DMS114 treated with DMSO at 0.1 percent for 48 hours (cell line): ENCODE measurements around the gene PHOX2A.

Source experiments
- DNase-seq: peaks from one replicate; lab custom pipeline; 2025; ENCODE audit not compliant: unreplicated experiment; lab: John Stamatoyannopoulos, UW

Gene PHOX2A

DNA sequence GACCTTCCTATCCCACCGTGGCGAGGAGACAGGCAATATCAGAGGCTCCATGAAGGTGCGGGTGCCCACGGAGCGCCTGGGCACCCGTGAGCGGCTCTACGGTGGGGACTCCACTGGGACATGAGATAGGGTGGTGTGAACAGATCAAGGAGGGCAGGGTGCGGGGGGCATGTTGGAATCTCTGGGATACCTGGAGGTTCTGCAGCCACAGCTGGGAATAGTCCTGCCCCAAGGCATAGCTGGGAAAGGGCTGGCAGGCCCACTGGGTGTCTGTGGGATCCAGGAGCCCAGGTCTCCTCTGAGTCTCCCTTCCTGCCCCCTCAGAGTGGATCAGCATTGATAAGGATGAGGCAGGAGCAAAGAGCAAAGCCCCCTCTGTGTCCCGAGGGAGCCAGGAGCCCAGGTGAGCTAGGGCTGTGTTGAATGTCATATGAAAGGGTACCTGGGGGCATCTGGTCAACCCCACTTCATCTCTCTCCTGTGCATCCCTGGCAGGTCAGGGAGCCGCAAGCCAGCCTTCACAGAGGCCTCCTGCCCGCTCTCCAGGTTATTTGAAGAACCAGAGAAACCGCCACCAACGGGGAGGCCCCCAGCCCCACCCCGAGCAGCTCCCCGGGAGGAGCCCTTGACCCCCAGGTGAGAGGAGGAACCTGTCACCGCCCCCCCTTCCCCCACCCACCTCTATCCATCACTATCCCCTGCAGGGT is 8.5 kb downstream of the PHOX2A start:
- no peak for DNase-seq

DNA sequence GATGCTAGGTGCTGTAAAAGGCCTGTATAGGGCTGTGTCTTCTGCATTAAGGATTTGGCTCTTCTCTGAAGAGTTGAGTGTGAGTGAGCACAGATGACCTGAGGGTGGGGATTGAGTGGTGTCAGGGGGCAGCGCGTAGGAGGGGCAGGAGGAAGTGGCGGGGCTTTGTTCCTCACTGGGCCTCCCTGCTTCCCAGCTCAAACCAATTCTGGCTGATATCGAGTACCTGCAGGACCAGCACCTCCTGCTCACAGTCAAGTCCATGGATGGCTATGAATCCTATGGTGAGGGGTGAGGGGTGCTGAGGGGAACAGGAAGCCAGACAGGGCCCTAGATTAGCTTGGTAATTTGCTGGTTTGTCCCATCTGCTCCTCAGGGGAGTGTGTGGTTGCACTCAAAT is 9.1 kb downstream of the PHOX2A start:
- DNase-seq, result no peak

- DNase-seq, result no peak
Observed at GRCh38 chr11:72234514-72234830, 9.5 kb downstream of the PHOX2A start.

DNA sequence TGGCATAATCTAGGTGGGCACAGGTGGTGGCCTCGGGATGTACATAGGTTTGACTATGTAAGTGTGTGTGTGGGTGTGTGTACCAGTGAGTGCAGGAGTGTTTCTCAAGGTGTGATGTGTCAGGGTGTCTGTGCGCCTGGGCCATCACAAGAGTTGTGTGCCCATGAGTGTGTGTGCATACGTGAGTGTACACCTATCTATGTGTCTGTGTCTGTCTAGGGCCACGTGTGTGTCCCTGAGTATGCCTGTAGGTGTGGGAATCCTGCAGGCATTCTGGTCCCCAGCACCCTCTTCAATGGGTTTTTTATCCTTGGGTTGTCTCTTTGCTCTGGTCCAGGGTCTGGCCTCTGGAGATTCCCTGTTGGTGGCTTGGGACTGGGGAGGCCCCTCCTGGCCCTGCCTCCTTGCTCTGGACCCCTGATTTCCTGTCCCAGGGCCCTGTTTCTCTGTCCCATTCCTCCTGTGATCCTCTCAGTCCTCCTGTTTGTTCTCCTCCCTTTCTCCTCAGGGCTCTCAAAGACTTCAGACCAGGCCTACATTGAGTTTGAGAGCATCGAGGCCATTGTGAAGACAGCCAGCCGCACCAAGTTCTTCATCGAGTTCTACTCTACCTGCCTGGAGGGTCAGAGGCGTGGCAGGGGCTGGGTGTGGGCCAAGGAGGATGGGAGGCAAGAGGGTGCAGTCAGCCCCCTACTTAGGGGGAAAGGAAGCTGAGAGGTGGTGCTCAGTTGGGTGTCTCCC is 10.0 kb downstream of the PHOX2A start:
- DNase-seq, result no peak

DNA sequence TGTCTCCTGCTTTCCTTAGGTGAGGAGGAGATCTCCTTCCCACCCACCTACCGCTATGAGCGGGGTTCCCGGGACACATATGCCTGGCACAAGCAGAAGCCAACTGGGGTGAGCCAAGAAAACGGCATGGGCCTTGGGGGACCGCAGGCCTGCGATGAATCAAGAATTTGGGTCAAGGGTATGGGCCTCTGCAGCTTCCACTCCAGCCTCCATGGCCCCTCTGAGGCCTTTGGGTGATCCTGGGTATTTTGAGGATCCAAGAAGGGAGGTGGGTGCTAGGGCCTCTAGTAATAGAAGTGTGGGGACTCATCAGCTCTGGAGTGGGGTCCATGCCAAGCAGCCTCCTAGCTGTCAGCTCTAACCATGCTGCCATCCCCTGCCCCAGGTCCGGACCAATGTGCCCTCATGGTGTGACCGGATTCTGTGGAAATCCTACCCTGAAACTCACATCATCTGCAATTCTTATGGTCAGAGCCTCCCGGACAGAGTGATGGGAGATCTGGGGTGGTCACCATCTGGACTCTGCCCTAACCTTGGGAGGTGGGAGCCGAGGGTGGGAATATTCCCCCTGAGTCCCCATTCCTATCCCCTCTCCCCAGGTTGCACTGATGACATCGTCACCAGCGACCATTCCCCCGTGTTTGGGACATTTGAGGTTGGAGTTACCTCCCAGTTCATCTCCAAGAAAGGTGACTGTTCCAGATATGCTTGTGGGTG is 10.8 kb downstream of the PHOX2A start:
- no peak for DNase-seq

- DNase-seq, result no peak
Observed at GRCh38 chr11:72232260-72233055, 11.5 kb downstream of the PHOX2A start.

GRCh38 chr11:72231396-72232259 is 12.3 kb downstream of the PHOX2A start:
- DNase-seq, result no peak

- DNase-seq, result no peak
Observed at GRCh38 chr11:72230764-72231365, 13.1 kb downstream of the PHOX2A start.

DNA sequence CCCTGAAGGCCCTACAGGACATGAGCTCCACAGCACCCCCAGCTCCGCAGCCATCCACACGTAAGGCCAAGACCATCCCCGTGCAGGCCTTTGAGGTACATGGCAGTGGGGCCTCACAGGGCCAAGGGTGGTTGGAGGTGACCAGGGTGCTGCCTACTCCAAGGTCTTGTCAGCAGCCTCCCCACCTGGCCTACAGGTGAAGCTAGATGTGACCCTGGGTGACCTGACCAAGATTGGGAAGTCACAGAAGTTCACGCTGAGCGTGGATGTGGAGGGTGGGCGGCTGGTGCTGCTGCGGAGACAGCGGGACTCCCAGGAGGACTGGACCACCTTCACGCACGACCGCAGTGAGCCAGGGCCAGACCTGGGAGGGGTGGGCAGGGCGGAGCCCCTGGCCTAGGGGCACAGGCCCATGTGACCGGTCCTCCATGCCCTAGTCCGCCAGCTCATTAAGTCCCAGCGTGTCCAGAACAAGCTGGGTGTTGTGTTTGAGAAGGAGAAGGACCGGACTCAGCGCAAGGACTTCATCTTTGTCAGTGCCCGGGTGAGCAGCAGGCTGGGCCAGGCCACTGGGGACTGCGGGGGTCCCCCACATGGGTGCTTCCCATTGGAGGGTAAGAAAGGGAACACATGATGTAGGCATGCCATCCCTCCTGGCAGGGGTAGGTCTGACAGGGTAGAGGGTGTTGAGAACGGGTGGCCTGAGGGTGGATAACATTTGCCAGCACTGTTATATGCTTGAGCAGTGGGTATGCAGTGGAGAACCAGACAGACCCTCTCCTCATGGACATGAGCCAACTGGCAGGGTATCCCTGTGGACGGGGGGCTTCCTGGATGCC is 13.8 kb downstream of the PHOX2A start:
- no peak for DNase-seq

DNA sequence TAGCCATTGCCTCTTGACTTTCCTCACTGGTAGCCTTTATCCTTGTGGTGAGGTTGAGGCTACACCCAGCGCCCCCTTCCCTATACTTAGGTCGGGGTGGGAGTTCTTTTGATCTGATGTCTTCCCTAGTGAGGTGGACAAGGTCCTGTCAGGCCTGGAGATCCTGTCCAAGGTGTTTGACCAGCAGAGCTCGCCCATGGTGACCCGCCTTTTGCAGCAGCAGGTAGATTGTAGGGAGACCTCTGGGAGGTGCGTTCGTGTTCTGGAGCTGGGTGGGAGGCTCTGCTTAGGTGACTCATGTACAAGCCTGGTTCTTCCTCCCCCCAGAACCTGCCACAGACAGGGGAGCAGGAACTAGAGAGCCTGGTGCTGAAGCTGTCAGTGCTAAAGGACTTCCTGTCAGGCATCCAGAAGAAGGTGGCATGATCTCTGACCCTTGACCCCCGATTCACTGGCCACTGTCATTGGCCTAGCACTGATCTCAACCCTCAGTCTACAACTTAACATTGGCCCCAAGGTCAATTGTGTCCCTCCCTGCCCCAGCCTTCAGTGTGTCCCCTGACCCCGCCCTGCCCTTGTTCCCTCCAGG is 14.5 kb downstream of the PHOX2A start:
- no peak for DNase-seq

DNA sequence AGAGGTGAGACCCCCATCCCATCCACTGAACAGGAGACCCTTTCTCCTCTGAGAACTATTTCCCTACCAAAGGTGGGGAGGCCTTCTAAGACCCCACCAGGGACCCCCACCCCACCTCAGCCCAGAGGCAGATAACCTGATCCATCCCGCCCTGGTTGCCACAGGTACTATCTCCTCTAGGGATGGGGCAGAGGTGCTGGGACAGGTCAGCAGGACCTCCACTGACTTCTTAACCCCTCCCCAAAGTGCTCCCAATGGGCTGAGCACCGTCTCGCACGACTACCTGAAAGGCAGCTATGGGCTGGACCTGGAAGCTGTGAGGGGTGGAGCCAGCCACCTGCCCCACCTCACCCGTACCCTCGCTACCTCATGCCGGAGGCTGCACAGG is 15.1 kb downstream of the PHOX2A start:
- no peak for DNase-seq

DNA sequence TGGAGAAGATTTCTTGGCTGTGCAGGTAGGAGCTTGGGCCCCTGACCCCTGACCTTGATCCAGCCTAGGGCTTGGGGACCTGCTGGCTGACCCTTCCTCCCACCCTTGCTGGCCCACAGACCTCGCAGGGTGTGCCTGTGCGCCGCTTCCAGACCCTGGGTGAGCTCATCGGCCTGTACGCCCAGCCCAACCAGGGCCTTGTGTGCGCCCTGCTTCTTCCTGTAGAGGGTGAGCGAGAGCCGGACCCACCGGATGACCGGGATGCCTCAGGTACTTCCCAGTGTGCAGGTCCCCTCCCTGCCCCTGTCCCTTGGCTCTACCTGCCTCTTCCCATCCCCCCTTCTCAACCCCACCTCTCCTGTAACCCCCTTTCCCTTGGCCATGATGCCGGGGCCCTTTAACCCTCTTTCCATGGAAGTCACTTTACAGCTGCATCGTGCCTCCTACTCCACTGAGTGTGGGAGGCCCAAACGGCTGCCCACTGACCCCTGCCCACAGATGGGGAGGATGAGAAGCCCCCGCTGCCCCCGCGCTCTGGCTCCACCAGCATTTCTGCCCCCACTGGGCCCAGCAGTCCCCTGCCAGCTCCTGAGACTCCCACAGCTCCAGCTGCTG is 15.6 kb downstream of the PHOX2A start:
- no peak for DNase-seq

- DNase-seq, result no peak
Observed at GRCh38 chr11:72227316-72228228, 16.4 kb downstream of the PHOX2A start.

DNA sequence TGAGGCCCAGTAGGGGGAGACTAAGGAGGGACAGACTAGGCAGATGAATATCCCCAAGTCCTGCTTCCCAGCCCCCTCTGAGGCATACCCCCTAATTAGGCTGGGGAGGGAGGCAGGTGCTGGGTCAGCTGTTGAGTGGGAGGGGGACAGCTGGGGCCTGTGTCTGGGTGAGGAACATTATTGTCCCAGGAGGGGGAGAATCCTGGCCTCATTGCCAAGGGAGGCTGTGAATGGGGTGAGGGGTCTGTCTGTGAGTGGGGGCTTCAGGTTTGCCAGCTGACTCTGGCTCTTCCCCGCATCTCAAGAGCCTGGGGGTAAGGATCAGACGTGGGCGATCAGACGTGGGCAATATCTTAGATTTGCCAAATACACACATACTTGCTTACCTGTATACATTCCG is 17.3 kb downstream of the PHOX2A start:
- DNase-seq, result no peak

DNA sequence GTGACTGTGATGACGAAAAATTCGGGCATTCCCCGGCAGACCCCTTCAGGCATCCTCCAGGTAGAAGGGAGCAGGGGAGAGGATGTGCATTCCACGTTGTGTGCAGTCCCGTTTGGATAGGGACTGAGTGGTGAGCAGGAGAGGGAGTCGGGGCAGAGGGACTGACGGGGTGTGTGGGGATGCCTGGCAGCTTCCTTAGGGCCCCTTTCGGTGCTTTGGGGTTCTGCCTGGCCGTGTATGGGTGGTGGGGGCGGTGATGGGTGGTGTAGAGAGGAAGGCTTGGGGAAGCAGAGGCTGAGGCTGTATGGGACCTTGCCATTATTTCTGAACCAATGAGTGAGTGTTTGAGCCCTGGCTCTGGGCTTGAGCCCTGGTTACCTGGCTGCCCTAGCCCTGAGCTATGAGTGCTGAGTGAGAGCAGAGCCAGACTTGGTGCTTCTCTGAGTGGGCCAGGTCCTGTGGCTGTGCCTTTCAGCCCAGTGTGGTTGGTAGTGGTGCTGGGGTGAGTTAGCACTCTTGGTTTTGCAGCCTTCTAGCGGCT is 18.5 kb downstream of the PHOX2A start:
- DNase-seq, result no peak

GRCh38 chr11:72224564-72225410 is 19.2 kb downstream of the PHOX2A start, which contains the start of gene INPPL1:
Gene INPPL1 (plus strand): TSS chr11:72224767. CDS start chr11:72224985, 218 bp downstream.
- no peak for DNase-seq
